Globus pallidus (tissue), 1 donor: ENCODE data around the gene PSTPIP1.
A peak's percentile ranks its signal among the peaks of the same experiment; 100 is the strongest.
"Not testable (repeated sequence)": the region's sequence is repeated elsewhere in the genome, so short reads cannot be mapped to it uniquely, and the experiment has no call there.

Experiments used
- DNase-seq: peaks from one replicate; pipeline ENCODE4 v3.0.0-alpha.2; 2015; ENCODE audit warnings: low spot score

Gene PSTPIP1

DNA sequence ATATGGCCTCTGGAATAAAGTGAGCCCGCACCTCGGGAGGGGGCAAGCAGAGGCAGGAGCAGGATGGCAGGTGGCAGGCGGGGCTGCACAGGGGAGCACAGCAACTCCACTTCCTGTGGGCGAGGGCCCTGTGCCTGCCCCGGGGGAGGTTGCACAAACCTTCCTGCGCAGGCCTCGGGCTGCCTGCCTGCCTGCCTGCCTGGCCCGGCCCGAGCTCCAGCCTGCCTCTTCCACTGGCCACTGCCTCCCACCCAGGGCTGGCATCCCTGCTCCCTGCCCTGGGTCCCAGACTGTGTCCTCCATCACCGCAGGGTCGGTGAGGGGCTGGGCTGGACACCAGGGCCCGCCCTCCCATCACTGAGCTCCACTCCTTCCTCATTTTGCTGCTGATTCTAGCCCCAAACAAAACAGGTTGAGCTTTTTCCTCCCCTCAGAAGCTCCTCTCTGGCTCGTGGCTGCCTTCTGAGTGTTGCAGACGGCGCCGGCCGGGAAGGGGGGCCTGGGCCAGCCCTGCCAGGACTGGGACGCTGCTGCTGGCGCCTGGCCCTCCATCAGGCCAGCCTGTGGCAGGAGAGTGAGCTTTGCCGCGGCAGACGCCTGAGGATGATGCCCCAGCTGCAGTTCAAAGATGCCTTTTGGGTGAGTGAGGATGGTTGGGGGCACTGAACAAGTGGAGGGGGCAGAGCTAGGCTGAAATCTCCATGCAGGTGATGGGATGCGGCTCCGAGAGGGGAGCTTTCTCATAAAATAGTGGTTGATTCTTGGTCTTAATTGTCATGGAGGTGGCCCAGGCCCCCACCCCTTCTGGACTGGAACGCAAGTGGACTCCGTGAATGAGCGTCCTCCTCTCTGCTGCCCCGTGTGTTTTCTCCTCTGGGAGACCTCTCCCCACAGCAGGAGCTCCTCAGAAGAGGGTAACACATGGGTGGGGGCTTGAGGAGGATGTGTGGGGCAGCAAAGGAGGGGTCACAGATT, at the start of gene PSTPIP1:
Gene PSTPIP1, plus strand, starts transcription at position 156 of the 975 bp plus-strand sequence. Its CDS starts 448 bp downstream, at position 604.
- peak; percentile 71 for DNase-seq

DNA sequence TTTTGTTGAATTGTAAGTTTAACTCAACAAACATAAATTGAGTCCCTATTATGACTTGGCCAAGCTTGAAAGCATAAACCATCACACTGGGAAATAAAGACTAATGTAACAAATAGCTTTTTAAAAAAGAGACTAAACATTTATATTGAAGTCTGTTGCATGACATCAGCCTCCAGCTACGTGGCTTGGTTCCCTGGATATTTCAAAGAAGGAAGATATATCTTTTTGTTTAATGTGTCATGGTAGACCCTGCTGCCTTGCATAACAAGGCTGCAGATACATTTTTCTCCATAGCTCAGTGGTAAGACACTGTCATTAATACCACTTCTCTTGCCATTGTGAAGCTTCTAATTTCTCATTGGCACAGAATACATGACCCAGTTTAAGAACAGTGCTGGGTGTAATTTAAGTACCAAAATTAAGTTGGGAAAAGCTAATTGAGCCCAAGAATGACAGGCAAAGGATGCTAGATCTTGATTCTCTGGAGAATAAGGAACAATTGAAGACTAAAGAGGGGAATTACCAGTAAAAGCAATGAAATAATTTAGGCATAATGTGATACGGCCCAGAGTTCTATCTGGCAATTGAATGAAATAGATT, 49.3 kb upstream of the PSTPIP1 start:
- DNase-seq, result no peak

DNA sequence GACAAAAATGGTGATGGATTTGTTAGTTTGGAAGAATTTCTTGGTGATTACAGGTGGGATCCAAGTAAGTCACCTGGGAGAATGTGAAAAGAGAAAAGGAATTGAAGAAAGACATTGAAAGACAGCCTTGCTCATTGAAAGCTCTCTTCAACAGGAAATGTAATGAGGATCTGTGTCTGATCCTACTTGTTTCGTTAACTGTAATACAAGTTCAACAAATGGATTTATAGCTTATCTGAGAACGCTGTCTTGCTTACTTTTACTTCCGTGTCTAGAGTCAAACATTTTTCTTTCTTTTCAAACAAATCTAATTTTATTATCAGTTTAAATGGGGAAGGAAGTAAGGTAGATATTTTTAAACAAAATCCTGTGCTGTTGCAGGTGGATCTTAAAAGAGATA, 47.5 kb upstream of the PSTPIP1 start:
- no peak for DNase-seq

DNA sequence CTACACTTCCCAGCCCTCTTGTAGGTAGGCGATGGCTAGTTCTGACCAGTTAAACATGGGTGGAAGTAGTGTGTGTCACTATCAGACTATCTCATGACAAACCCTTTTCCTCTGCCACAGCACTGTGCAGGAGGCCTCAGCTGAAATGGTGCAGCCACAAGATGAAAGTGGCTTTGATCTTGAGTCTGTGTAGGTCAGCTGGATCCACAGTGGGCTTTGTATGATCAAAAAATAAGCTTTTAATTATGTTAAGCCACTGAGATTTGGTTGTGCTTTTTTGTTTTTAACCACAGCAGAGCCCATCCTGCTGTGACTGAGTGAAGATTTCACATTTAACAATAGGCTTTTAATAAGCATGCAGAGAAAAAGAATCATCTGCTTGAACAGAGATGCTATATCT, 43.7 kb upstream of the PSTPIP1 start:
- no peak for DNase-seq

DNA sequence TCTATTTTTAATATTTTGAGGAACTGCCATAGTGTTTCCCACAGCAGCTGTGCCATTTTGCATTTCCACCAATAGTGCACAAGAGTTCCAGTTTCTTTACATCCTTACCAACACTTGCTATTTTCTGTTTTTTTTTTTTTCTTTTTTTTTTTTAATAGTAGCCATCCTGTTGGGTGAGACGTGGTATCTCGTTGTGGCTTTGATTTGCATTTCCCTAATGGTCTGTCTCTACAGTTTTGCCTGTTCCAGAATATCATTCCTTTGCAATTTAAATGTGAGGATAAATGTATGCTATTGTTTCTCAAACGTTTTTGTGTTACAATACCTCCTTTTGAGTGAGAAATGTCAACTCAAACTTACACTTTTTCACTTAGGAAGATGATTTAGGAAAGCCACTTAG, 41.0 kb upstream of the PSTPIP1 start:
- no peak for DNase-seq

DNA sequence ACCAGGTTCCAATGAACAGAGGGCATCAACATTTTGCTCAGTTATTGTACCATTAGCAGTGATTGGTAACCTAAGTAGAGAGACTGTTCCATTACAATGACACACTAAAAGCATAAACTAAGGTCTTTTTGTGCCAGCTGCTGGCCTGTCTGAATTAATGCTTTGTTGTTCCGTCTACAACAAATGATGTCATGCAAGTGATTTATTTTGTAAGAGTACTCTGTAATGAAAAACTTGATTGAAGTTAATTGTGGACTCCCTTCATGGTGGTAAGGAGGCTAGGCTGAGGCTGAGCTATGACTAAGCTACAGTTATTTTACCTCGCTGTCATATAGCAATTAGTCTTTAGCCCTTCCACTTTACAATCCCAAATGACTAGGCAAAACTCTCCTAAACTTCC, 40.2 kb upstream of the PSTPIP1 start:
- peak; percentile 78 for DNase-seq

DNA sequence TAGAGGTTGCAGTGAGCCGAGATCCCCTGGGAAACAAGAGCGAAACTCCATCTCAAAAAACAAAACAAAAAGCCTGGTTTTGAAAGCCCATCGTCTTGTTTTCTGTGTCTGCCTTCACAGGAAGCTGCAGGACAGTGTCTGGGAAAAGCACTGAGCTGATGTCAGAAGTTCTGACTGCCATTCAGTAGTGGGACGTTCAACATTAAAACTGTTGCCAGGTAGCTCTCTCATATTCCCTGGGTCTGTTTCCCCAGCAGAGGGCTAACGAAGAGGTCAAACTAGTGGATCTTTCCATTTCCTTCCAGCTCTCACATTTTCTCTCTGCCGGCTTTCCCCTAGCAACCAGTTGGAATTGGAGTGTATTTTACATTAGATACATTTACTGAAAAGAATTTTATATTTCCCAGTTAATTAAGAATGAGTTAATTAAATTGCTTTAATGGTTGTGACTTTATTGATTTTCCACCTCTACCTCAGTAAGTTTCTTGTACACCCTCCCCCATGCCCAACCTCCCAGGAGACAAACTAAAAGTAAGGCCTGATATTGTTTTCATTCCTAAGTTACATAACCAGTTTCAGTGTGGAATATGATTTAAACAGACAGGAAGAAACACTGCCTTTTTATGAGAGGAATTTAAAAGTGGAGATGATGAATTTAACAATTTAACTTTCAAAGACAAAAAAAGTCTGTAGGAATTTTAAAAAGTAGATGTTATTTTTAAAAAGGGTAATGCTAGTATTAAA, 33.5 kb upstream of the PSTPIP1 start:
- DNase-seq, result no peak

DNA sequence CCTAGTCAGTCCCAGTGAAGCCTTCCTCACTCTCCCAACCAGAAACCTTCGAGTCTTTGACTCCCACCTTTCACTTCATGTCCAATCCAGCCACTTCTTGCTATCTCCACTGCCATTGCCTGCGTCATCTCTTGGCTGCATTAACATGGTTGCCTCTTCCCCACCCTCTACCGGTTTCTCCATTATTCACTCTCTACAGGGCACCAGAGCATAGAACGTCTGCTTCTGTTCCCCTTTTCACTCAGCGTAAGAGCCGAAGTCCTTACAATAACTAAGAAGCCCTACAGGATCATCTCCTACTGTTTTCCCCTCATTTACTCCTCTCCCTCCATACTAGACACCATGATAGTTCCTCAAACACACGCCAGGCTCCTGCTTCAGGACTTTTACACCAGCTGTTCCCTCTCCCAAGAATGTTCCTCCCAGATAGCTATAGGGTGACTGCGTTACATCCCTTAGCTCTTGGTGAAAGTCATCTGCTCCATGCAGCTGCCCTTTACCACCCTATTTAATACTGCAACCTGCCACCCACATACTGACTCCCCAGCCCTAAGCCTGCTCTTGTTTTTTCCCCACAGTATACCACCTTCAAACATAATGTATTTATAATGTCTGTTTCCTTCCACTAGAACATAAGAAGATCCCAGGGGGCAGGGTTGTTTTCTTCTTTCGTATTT, 32.5 kb upstream of the PSTPIP1 start:
- no peak for DNase-seq

DNA sequence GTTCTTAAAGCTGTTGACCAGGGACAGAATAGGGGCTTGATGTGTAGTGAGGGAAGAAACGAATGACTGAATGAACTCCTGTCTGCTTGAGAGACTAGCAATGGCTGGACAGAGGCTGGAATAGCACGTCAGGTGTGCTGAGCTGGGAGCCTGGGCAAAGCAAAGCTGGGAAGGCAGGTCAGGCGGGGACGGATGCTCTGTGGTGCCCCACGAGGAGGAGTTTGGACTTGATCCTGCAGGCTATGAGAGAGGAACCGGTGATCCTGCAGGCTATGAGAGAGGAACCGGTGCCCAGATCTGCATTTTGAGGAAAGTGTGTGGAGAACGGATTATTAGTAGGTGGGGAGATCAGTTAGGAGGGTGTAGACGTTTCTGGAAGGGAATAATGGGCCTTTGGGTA, 31.3 kb upstream of the PSTPIP1 start:
- DNase-seq, result no peak

DNA sequence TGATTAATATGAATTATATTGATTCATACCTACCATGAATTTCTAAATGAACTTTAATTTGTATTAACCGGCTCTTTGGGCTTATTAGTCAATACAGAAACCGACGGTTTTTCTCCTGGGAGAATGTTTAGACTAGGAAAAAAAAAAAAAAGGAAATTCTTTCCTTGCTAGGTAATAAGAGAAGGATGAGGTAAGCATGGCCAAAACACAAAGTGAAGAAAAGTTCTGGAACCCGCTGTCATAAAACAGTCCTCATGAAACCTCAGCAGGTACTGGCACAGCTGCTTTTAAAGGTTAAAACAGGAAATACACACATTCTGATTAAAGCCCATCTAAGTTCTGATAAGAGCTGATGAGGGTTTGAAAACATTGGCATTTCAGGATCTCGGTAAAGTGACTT, 30.8 kb upstream of the PSTPIP1 start:
- no peak for DNase-seq

DNA sequence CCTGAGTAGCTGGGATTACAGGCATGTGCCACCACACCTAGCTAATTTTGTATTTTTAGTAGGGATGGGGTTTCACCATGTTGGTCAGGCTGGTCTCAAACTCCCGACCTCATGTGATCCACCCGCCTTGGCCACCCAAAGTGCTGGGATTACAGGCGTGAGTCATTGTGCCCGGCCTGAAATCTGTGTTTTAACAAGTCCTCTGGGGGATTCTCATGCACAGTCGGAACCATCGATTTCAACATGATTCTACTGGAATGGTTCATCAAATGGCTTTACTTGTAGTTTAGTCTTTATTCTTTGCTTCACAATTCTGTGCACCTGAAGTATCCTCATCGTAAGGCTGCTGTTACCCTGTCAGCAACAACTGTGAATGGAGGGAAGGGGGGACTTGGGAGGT, 28.9 kb upstream of the PSTPIP1 start:
- not testable (repeated sequence) for DNase-seq

DNA sequence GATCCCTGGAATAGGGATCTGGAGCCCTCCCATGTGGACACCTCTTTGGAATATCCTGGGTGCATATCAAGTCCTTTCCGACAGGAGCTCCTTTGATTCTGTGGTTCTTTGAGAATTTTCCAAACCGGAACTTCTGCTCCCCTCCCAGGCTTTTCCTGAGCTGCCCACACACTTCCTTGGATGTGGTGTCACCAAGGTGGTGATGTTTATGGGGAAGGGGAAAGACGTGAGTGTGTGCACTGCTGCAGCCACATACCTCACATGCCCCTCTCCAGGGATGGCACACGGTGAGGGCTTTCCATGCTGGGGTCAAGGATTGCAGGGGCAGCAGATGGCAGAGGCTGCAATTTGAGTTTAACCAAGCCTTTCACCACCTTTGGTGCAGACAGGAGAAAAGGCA, 27.9 kb upstream of the PSTPIP1 start:
- no peak for DNase-seq

DNA sequence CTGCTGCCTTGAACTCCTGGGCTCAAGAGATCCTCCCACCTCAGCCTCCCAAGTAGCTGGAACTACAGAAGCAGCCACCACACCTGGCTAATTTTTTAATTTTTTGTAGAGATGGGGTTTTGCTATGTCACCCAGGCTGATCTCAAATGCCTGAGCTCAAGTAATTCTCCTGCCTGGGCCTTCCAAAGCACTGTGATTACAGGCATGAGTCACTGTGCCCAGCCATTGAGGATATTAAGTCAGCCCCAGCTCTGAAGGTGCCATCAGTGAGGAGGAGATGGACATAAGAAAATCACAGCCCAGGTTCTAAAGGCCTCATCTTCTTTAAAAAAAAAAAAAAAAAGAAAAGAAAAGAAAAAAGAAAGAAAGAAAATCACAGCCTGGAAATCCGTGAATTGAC, 26.6 kb upstream of the PSTPIP1 start:
- no peak for DNase-seq

DNA sequence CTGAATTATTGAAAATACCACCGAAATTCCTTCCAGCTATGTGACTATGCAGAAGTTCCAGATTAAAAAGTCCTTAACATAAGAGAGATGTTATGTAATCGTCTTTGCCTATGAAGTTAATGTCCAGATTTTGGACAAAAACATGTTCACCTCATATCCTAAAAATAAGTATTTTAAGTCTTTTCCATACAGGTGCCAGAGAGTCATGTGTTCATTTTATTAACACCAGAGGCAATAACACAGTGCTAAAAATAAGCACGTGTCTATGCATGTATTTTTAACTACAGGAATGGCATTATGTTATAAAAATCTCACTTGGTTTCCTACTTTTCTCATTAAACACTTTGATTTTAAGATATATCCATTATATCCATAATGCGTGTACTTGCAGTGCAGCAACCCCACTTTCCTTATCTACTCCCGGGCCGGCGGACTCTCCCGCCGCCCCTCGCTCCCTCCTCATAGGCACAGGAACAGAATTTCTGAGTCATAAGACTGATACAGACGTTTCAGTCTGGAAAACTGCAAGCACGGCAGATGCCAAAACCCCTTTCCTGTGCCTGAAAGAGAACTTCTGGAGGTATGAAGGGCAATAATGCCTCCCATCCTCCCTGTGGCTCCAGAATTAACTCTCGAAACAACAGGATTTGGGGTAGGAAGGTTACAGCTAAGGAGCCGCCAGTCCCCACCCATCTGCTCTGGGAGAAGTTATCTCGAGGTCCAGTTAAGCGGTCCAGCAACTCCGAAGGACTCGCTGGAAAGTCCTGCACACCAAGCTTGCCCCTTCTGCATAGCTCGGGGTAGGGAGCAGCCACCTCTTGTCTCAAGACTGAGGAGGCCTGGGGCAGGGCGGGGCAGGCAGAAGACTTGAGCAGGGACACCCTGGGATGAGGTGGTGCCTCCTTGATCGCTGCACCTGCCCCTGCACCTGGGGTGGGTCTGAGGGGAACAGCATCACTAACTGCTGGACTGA, 22.3 kb upstream of the PSTPIP1 start:
- no peak for DNase-seq

DNA sequence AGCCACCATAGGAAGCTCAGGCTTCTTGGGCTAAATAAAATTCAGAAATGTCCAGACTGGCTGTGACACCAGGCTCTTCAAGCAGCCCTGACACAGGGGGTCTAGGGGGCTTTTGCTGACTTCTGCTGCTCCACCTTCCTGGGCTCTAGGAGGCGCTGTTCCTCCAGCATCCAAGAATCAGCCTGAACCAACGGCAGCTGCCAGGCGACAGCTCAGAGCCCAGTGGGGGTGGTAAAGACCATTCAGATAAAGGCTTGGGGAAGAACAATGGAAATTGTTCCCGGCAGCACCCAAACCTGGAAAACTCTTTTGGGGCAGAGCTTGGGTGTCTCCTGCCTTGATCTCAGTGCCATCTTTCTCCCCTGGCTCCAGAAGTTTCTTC, 21.6 kb upstream of the PSTPIP1 start:
- peak; percentile 81 for DNase-seq

DNA sequence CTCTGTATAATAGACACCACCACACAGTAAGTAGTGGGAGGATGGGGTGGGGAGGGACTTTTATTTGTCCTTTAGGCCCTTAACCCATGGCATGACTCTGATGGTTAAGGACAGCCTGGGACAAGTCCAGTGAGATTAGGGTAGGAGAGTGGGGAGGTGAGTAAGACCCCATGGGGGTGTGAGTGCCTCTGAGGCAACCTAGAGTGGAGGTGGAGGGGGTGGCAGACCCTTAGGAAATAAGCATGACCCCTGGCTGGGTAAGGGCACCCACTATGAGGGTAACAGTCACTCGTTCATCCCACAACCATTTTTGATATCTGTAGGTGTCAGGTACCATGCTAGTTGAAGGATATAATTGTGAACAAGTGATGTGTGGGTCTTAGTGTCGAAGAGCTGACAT, 21.0 kb upstream of the PSTPIP1 start:
- DNase-seq, result no peak

DNA sequence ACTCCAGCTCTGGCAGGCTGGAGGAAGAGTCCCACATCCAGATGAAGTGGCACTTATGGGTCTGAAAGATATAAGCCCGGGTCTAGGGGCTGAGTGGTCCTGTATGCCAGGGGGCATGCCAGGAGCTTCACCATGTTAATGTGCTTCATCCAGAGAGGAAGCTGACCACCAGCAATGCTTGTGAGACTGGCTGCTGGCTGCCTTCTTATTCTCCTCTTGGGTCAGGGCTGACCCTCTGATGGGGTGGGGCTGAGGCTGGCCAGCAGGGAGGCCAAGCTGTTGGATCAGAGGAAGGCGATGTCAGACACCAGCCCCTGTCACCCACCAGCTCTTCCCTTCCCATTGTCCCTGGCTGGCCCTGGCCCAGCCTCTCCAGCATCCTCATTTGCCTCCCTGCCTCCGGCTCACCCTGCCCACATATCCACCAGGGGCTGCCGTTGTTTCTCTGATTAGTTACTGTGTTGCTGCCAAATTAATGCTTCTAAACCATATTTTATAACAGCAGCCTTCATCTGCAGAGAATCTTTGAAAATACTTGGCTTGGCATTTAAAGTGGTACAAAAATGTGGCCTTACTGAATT, 20.4 kb upstream of the PSTPIP1 start:
- no peak for DNase-seq

DNA sequence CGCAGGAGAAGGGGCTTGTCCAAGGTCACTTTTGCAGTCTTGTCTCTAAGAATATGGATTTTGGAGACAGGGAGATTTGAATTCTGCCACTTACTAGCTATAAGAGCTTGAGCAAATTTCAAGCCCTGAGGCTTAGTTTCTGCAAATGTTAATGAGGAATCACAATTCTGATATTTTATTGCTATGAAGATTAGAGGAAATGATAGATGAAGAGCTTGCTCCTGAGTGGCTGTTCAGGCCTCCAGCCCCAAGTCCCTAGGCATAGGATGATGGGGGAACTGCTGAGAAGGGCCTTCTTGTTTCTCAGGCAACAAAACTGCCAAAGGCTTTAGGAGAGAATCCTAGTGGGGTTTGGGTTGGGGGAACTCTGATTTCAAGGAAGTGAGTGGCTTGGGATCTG, 18.8 kb upstream of the PSTPIP1 start:
- DNase-seq, result no peak

DNA sequence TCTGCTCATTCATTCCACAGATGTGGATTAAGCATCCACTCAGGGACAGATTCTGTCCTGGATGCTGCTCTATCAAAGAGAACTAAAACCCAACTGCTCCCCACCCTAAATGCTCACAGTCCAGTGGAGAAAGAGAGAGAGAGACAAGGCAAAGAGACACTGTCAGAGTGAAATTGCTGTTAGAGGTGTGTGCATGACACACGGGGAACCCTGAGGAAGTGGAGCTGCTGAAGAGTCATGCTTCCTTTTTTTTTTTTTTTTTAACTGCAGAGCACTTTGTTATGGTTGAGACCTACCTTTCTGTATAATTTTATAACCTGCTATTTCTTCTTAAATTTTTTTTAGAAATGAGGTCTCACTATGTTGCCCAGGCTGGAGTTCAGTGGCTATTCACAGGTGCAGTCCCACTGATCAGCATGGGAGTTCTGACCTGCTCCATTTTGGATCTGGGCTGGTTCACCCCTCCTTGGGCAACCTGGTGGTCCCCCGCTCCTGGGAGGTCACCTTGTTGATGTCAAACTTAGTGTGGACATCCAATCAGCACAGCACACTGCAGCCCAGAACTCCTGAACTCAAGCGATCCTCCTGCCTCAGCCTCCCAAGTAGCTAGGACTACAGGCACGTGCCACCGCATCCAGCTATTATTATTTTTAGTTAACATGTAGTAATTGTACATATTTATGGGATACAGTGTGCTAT, 18.2 kb upstream of the PSTPIP1 start:
- no peak for DNase-seq
